H1 (cell line): Measurements from ENCODE around the gene NR2F6. TPM values are rescaled to one million over a fixed set of nuclear protein-coding genes. Genes with fewer than 3 reads are reported as not detected.

Source experiments
- CTCF ChIA-PET: fragments of 300-600 bp; sonication (Branson Sonifier 250); formaldehyde crosslinking; loops from one replicate; lab custom pipeline; 2021; ENCODE audit not compliant: partially characterized antibody; lab: Charles Lee
- POLR2A ChIA-PET: fragments of 300-600 bp; sonication (Branson Sonifier 250); formaldehyde crosslinking; loops from one replicate; lab custom pipeline; 2021; ENCODE audit warnings: inconsistent platforms; ENCODE audit not compliant: partially characterized antibody; lab: Charles Lee
- DNase-seq, 2 experiments: peaks; one replicate each; pipeline versions ENCODE4 v3.0.0 to v3.0.0-alpha.2; 2010 to 2022; ENCODE audit warnings: low spot score in 2 of 2, low read depth in 1 of 2, mixed read lengths in 1 of 2
- FAIRE-seq: peaks from 2 replicates; lab custom pipeline; 2011; peaks lifted over from hg19 to GRCh38; lab: Jason Lieb, UNC
- H2AFZ ChIP-seq: 2 replicates; pipeline ENCODE4 v1.8.1; 2012; ENCODE audit warnings: low read length, inconsistent platforms
- H2AK5ac ChIP-seq: 2 replicates; pipeline ENCODE4 v1.6.1; 2013; ENCODE audit warnings: low read depth, low read length
- H2BK120ac ChIP-seq: replicated peaks from 2 replicates; pipeline ENCODE3; 2013; ENCODE audit warnings: low read depth, low read length, inconsistent platforms
- H2BK12ac ChIP-seq: 2 replicates; pipeline ENCODE4 v1.6.1; 2013; ENCODE audit warnings: low read depth, low read length
- H2BK15ac ChIP-seq: 2 replicates; pipeline ENCODE4 v1.6.1; 2013; ENCODE audit warnings: low read length
- H2BK20ac ChIP-seq: 2 replicates; pipeline ENCODE4 v1.6.1; 2013; ENCODE audit warnings: low read length
- H2BK5ac ChIP-seq: 2 replicates; pipeline ENCODE4 v1.6.1; 2013; ENCODE audit warnings: low read depth, low read length
- H3K14ac ChIP-seq: 2 replicates; pipeline ENCODE4 v1.6.1; 2013; ENCODE audit warnings: inconsistent platforms; ENCODE audit not compliant: insufficient read length
- H3K18ac ChIP-seq: 2 replicates; pipeline ENCODE4 v1.6.1; 2013; ENCODE audit warnings: low read length; ENCODE audit errors: extremely low read depth
- H3K23ac ChIP-seq: 2 replicates; pipeline ENCODE4 v1.6.1; 2013; ENCODE audit warnings: inconsistent platforms; ENCODE audit not compliant: insufficient read length
- H3K23me2 ChIP-seq: 2 replicates; pipeline ENCODE4 v1.6.1; 2013; ENCODE audit warnings: low read depth, low read length
- H3K27ac ChIP-seq: 2 replicates; pipeline ENCODE4 v1.6.1; 2011; ENCODE audit warnings: low read depth, low read length, inconsistent platforms
- H3K27me3 ChIP-seq, 4 experiments: replicated peaks in 1 of 4; 1 replicate in 1 of 4; 2 replicates in 3 of 4; pipeline versions ENCODE4 v1.6.1 to v1.8.1; 2011 to 2013; ENCODE audit warnings: low read length in 3 of 4, mild to moderate bottlenecking in 3 of 4, inconsistent platforms in 2 of 4, mixed read lengths in 2 of 4, moderate library complexity in 1 of 4; ENCODE audit not compliant: control insufficient read depth in 3 of 4, insufficient read depth in 3 of 4; ENCODE audit errors: extremely low read depth in 1 of 4
- H3K36me3 ChIP-seq, 4 experiments: 2 replicates each; pipeline versions ENCODE4 v1.6.1 to v1.8.1; 2011 to 2013; ENCODE audit warnings: mild to moderate bottlenecking in 4 of 4, low read length in 3 of 4, moderate library complexity in 2 of 4, control low read depth in 1 of 4, inconsistent platforms in 1 of 4; ENCODE audit not compliant: insufficient read depth in 4 of 4, control insufficient read depth in 2 of 4
- H3K4ac ChIP-seq: replicated peaks from 2 replicates; pipeline ENCODE3; 2013; ENCODE audit warnings: low read length, low read depth, mixed read lengths, inconsistent platforms; ENCODE audit not compliant: insufficient read length
- H3K4me1 ChIP-seq, 4 experiments: replicated peaks in 1 of 4; 1 replicate in 1 of 4; 2 replicates in 3 of 4; pipeline versions ENCODE4 v1.6.1 to v1.8.1; 2011 to 2013; ENCODE audit warnings: low read length in 3 of 4, inconsistent platforms in 2 of 4, mixed read lengths in 1 of 4; ENCODE audit not compliant: insufficient read depth in 4 of 4, control insufficient read depth in 3 of 4
- H3K4me2 ChIP-seq, 2 experiments: 2 replicates each; pipeline versions ENCODE4 v1.6.1 to v1.8.1; 2011 to 2013; ENCODE audit warnings: low read depth in 2 of 2, low read length in 2 of 2, control low read depth in 1 of 2, inconsistent platforms in 1 of 2, mild to moderate bottlenecking in 1 of 2; ENCODE audit not compliant: insufficient read depth in 1 of 2
- H3K4me3 ChIP-seq, 4 experiments: fragments of 200-600, 300-600 bp in 1 of 4; sonication (generic), shearing (Covaris generic), sonication (Bioruptor Twin) in 1 of 4; 2 replicates each; pipeline versions ENCODE4 v1.5.1 to v1.8.1; 2011 to 2016; ENCODE audit warnings: low read length in 4 of 4, low read depth in 3 of 4, control low read depth in 2 of 4, inconsistent platforms in 2 of 4, mild to moderate bottlenecking in 2 of 4, mixed read lengths in 1 of 4, moderate library complexity in 1 of 4; ENCODE audit not compliant: insufficient read depth in 2 of 4; ENCODE audit errors: extremely low read depth in 1 of 4
- H3K56ac ChIP-seq: replicated peaks from 2 replicates; pipeline ENCODE3; 2013; ENCODE audit warnings: low read depth, mild to moderate bottlenecking, mixed read lengths, low read length, inconsistent platforms; ENCODE audit not compliant: insufficient read length
- H3K79me1 ChIP-seq: 2 replicates; pipeline ENCODE4 v1.6.1; 2013; ENCODE audit warnings: low read depth, low read length, control low read depth
- H3K79me2 ChIP-seq, 2 experiments: 2 replicates each; pipeline versions ENCODE4 v1.6.1 to v1.8.1; 2012 to 2013; ENCODE audit warnings: low read length in 2 of 2, mild to moderate bottlenecking in 2 of 2, inconsistent platforms in 1 of 2; ENCODE audit not compliant: insufficient read depth in 2 of 2, control insufficient read depth in 1 of 2
- H3K9ac ChIP-seq, 4 experiments: replicated peaks in 1 of 4; 1 replicate in 1 of 4; 2 replicates in 3 of 4; pipeline versions ENCODE4 v1.6.1 to v1.8.1; 2011 to 2013; ENCODE audit warnings: low read depth in 3 of 4, low read length in 3 of 4, control low read depth in 2 of 4, mild to moderate bottlenecking in 2 of 4, moderate library complexity in 2 of 4, inconsistent platforms in 1 of 4; ENCODE audit errors: extremely low read depth in 1 of 4
- H3K9me3 ChIP-seq, 2 experiments: 2 replicates each; pipeline versions ENCODE4 v1.6.1 to v1.8.1; 2012 to 2013; ENCODE audit warnings: mild to moderate bottlenecking in 2 of 2, moderate library complexity in 2 of 2, control low read depth in 1 of 2, inconsistent platforms in 1 of 2, low read depth in 1 of 2, low read length in 1 of 2, mixed read lengths in 1 of 2; ENCODE audit not compliant: insufficient read depth in 2 of 2
- H4K20me1 ChIP-seq, 2 experiments: replicated peaks in 1 of 2; 2 replicates each; pipeline versions ENCODE3 to v1.8.1; 2011 to 2013; ENCODE audit warnings: inconsistent platforms in 2 of 2, low read length in 2 of 2, mild to moderate bottlenecking in 1 of 2; ENCODE audit not compliant: insufficient read depth in 2 of 2, control insufficient read depth in 1 of 2
- H4K5ac ChIP-seq: 2 replicates; pipeline ENCODE4 v1.6.1; 2013; ENCODE audit warnings: low read length, low read depth, mixed read lengths, inconsistent platforms; ENCODE audit not compliant: insufficient read length
- H4K8ac ChIP-seq: 2 replicates; pipeline ENCODE4 v1.8.0; 2013; ENCODE audit warnings: mild to moderate bottlenecking, moderate library complexity, low read length, inconsistent platforms; ENCODE audit not compliant: insufficient read depth; ENCODE audit errors: extremely low read depth
- H4K91ac ChIP-seq: replicated peaks from 2 replicates; pipeline ENCODE3; 2013; ENCODE audit warnings: low read length, mixed read lengths, inconsistent platforms; ENCODE audit not compliant: insufficient read length
- CREB1 ChIP-seq: IDR thresholded peaks from 2 replicates; pipeline ENCODE4 v1.6.1; 2012; ENCODE audit warnings: inconsistent platforms
- HDAC2 ChIP-seq, 2 experiments: fragments of 300-600 bp in 1 of 2; sonication (generic) in 1 of 2; IDR thresholded peaks; 2 replicates each; pipeline ENCODE4 v1.6.1; 2011 to 2012; ENCODE audit warnings: low read depth in 2 of 2, low read length in 2 of 2, mild to moderate bottlenecking in 2 of 2, moderate library complexity in 2 of 2, borderline replicate concordance in 1 of 2, inconsistent platforms in 1 of 2
- HDAC6 ChIP-seq: IDR thresholded peaks from one replicate; pipeline ENCODE4 v1.7.1; 2012; ENCODE audit warnings: low read depth, mild to moderate bottlenecking, inconsistent platforms, low read length, moderate library complexity
- KDM5A ChIP-seq: fragments of 200-600 bp; IDR thresholded peaks from 2 replicates; pipeline ENCODE4 v1.7.1; 2012; ENCODE audit warnings: mild to moderate bottlenecking, low read length, inconsistent platforms, mixed read lengths
- PHF8 ChIP-seq: fragments of 200-600 bp; sonication (generic); conservative IDR thresholded peaks from 2 replicates; pipeline ENCODE4 v1.7.1; 2012; ENCODE audit warnings: low read depth, mild to moderate bottlenecking, inconsistent platforms, low read length, moderate library complexity
- RBBP5 ChIP-seq: IDR thresholded peaks from 2 replicates; pipeline ENCODE4 v1.7.1; 2012; ENCODE audit warnings: low read depth, mild to moderate bottlenecking, inconsistent platforms, low read length, moderate library complexity, borderline replicate concordance
- SIN3A ChIP-seq, 2 experiments: IDR thresholded peaks in 1 of 2; conservative IDR thresholded peaks in 1 of 2; 2 replicates each; pipeline ENCODE4 v1.6.1; 2011 to 2012; ENCODE audit warnings: low read length in 2 of 2, improper control_type of control experiment in 1 of 2, low read depth in 1 of 2, mild to moderate bottlenecking in 1 of 2
- SP2 ChIP-seq: IDR thresholded peaks from 2 replicates; pipeline ENCODE4 v1.6.1; 2012; ENCODE audit warnings: mild to moderate bottlenecking, low read length, inconsistent platforms
- TAF1 ChIP-seq: IDR thresholded peaks from 2 replicates; pipeline ENCODE4 v1.6.1; 2011; ENCODE audit warnings: mild to moderate bottlenecking, low read depth, low read length
- YY1 ChIP-seq: IDR thresholded peaks from 2 replicates; pipeline ENCODE4 v1.6.1; 2011; ENCODE audit warnings: low read depth, mild to moderate bottlenecking, low read length
- WGBS, 2 experiments: shearing (Covaris generic) in 1 of 2; methylation state at CpG; one replicate each; pipeline versions ENCODE4 v1.1.6 to v1.1.7; 2013 to 2015; ENCODE audit warnings: low lambda C conversion rate in 2 of 2, mixed read lengths in 2 of 2, inconsistent platforms in 1 of 2, low coverage in 1 of 2, missing lambda C conversion rate in 1 of 2; ENCODE audit not compliant: insufficient replicate concordance in 2 of 2, insufficient coverage in 1 of 2, insufficient read length in 1 of 2; ENCODE audit errors: extremely low coverage in 1 of 2, missing lambda C conversion rate in 1 of 2; 5-methylcytosine and 5-hydroxymethylcytosine counted together
- polyA plus RNA-seq, 7 experiments: library from polyadenylated mRNA; depleted of rRNA in 3 of 7; stranded (reverse) in 5 of 7; unstranded in 2 of 7; fragments of >200 nt in 5 of 7; fragments of 200-250 nt in 2 of 7; gene quantifications; 1 replicate in 5 of 7; 2 replicates in 1 of 7; 4 replicates in 1 of 7; pipeline versions ENCODE4 v1.2.1 to v1.2.3, GENCODE V29; 2011 to 2013; ENCODE audit warnings: missing spikeins in 2 of 7, mixed read lengths in 2 of 7
- total RNA-seq: library from RNA; stranded (reverse); fragmentation: NEBNext Ultra II Directional; extraction: Animal tissue kit (Norgen Biotek cat#: 25700); gene quantifications from 2 replicates; pipeline ENCODE4 v1.2.1, GENCODE V29; 2021

Gene NR2F6
- total and polyA plus RNA-seq, 2 of the 8 experiments (the other 6 are each of a cell fraction or from before 2014, with no cell fraction given): 99.7 to 114 TPM

DNA sequence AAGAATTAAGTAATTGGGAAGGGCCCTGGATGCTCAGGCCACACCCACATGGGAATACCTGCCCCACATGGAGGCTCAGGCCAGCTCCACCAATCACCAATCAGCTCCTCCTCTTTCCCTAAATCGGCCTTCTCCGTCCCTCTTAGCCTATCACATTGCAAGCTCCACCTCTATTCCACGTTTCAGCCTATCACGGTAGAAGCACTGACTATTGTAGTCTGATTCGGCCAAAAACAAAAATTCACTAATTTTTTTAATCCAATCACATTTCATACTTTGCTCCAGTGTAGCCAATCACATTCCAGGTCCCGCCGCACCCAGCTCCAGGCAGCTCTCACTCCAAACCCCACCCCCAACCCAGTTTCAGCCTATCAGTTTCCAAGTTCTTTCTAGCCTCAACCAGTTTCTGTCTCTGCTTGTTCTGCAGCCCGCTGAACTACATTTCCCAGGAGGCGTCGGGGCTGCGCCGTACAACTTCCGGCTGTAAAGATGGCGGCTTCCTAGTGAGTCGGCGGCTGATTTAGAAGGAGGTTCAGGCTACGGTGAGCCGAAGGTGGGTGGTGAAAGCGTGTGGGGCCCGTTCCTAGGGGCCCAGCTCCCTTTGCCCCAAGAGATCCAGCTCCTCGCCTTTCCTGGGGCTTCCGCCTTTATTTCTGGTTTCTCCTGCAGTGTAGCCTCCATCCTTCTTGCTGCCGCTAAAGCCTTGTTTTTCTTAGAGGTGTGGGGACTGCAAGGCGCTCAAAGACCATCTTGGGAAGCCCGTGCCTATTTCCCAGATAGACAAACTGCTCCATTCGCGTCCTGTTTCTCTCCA, 21.5 kb upstream of the NR2F6 start, which contains the start of gene BABAM1:
TSS of gene BABAM1 (plus strand) at position 469 of the 814 bp plus-strand sequence. CDS start 1,364 bp downstream, outside the sequence.
- Histone ChIP-seq H4K5ac (no peak within 1 kb of the TSS), H3K27ac (peak within 1 kb of the TSS; percentile 60; the same call in 1 of the 2 replicates), H2AFZ (0 out of 2 replicates have a peak within 1 kb of the TSS, but pooled peaks have one; percentile 55), H3K23ac (no peak within 1 kb of the TSS), H3K18ac (no peak within 1 kb of the TSS), H3K4ac (no peak within 1 kb of the TSS), H4K91ac (no peak within 1 kb of the TSS), H4K8ac (peak within 1 kb of the TSS; percentile 97; the same call in 1 of the 2 replicates), H3K56ac (peak within 1 kb of the TSS; percentile 8), H2BK15ac (no peak within 1 kb of the TSS), H3K79me1 (no peaks in the 10 kb centered on the region; the same call in 1 of the 2 replicates), H3K23me2 (no peaks in the 10 kb centered on the region), H3K4me2 (peak within 1 kb of the TSS; percentile 86 to 89), H3K4me1 (peaks cover 0 to 8% (median 2%) of the 10 kb centered on the region in 4 experiments; a peak in 5 of 7 replicates), H3K36me3 (peaks cover 5 to 14% (median 8%) of the 10 kb centered on the region in 4 experiments; a peak in 5 of 8 replicates), H3K79me2 (peaks cover 3 to 12% of the 10 kb centered on the region in 2 experiments; a peak in 3 of 4 replicates), H2BK120ac (no peak within 1 kb of the TSS), H3K9me3 (no peaks in the 10 kb centered on the region), H2BK12ac (no peak within 1 kb of the TSS), H2BK5ac (peak within 1 kb of the TSS; percentile 81), H3K9ac (peak within 1 kb of the TSS; percentile 70 to 92 (median 89)), H2BK20ac (no peak within 1 kb of the TSS), H4K20me1 (no peaks in the 10 kb centered on the region), H3K27me3 (no peaks in the 10 kb centered on the region), H3K14ac (no peak within 1 kb of the TSS), H3K4me3 (peak within 1 kb of the TSS; percentile 71 to 100 (median 95)), H2AK5ac (no peak within 1 kb of the TSS)
- WGBS, 2 experiments: 2% methylated on average over 27 of the region's 27 CpGs; no CpG with 5 or more reads in 1 of the 2 experiments
- ChIA-PET CTCF (interaction anchor here (0.6 to 2.7 kb wide), 8 partner anchors 17 to 200 kb away, joined by 3 to 8 read pairs (median 6); partner anchors contain the start of gene NR2F6), POLR2A (interaction anchor here (0.6 to 12.8 kb wide), 18 partner anchors 12 to 441 kb away, joined by 3 to 113 read pairs (median 5); partner anchors contain the start of genes ANKLE1, DDA1 and USE1)
- FAIRE-seq (peak; percentile 99), DNase-seq (peak; percentile 88 to 96)
- TF ChIP-seq CREB1 (peak; percentile 71), PHF8 (peak; percentile 69), HDAC2 (IDR thresholded peaks at IDR 0.05; ENCODE audit: borderline replicate concordance in 1 of 2, low read depth in 2 of 2, low read length in 2 of 2) (peak in 1 of 2 experiments; percentile 93; a peak in 1 of 4 replicates), HDAC6 (no peak), YY1 (peak; percentile 97), SIN3A (conservative IDR thresholded peaks at IDR 0.05 in 1 of 2, IDR thresholded peaks at IDR 0.05 in 1 of 2; ENCODE audit: low read depth in 1 of 2, low read length in 2 of 2) (peak; percentile 52 to 73; a peak in 1 of 4 replicates), KDM5A (peak; percentile 98), TAF1 (peak; percentile 97), RBBP5 (no peak), SP2 (peak; percentile 44; the same call in 1 of the 2 replicates)
